Measurements from ENCODE around the gene MYO1D. TPM values are rescaled to one million over a fixed set of nuclear protein-coding genes. Genes with fewer than 3 reads are reported as not detected.
A peak's percentile ranks its signal among the peaks of the same experiment; 100 is the strongest.
"Not testable (repeated sequence)": the region's sequence is repeated elsewhere in the genome, so short reads cannot be mapped to it uniquely, and the experiment has no call there.

MYO1D gene
- total and polyA plus RNA-seq, 4 donors: 4.5 to 22.9 (median 13.3) TPM

GRCh38 chr17:32896647-32897258 lies 19.8 kb upstream of the MYO1D start:
- no peak for DNase-seq (ENCODE audit: low spot score)
- no peaks in the 10 kb centered on the region for H3K9me3 ChIP-seq (ENCODE audit: control insufficient read depth in 4 of 4, low read length in 3 of 4)
- no peaks in the 10 kb centered on the region for H3K27me3 ChIP-seq (ENCODE audit: control insufficient read depth in 4 of 4, insufficient read depth in 4 of 4, low read length in 3 of 4)
- WGBS: 88% methylated on average over 2 of the region's 2 CpGs
- TF ChIP-seq ZBTB33 (IDR thresholded peaks at IDR 0.05): no peak
- TF ChIP-seq YY1 (IDR thresholded peaks at IDR 0.05): no peak
- TF ChIP-seq NR2F2 (IDR thresholded peaks at IDR 0.05): no peak
- TF ChIP-seq FOXA2 (IDR thresholded peaks at IDR 0.05): no peak
- no peak for TF ChIP-seq RXRA (IDR thresholded peaks at IDR 0.05)
- no peak for TF ChIP-seq REST (IDR thresholded peaks at IDR 0.05)
- TF ChIP-seq FOXA1 (IDR thresholded peaks at IDR 0.05): no peak
- no peak for TF ChIP-seq JUND (IDR thresholded peaks at IDR 0.05)
- no peak for TF ChIP-seq EGR1 (IDR thresholded peaks at IDR 0.05; ENCODE audit: low read depth in 2 of 2)
- no peak for TF ChIP-seq GABPA (IDR thresholded peaks at IDR 0.05 in 1 of 2, conservative IDR thresholded peaks at IDR 0.05 in 1 of 2)
- TF ChIP-seq SP1 (IDR thresholded peaks at IDR 0.05): no peak
- TF ChIP-seq, protein P1, sequence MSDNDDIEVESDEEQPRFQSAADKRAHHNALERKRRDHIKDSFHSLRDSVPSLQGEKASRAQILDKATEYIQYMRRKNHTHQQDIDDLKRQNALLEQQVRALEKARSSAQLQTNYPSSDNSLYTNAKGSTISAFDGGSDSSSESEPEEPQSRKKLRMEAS (IDR thresholded peaks at IDR 0.05): no peak
- no peak for TF ChIP-seq ATF3 (IDR thresholded peaks at IDR 0.05)
- no peak for TF ChIP-seq TAF1 (conservative IDR thresholded peaks at IDR 0.05)
- TF ChIP-seq RAD21 (IDR thresholded peaks at IDR 0.05): no peak
- TF ChIP-seq HNF4A (conservative IDR thresholded peaks at IDR 0.05): no peak
- no peak overlapping the region for H3K9ac ChIP-seq (ENCODE audit: low read depth in 1 of 2, low read length in 2 of 2)
- no peak overlapping the region for H3K4me3 ChIP-seq (ENCODE audit: low read depth in 1 of 3, low read length in 3 of 3)
- H3K36me3 ChIP-seq (ENCODE audit: control insufficient read depth in 4 of 4, insufficient read depth in 3 of 4, low read depth in 1 of 4, low read length in 3 of 4): no peaks in the 10 kb centered on the region
- H3K4me1 ChIP-seq (ENCODE audit: control insufficient read depth in 4 of 4, insufficient read depth in 4 of 4, low read length in 3 of 4): no peaks in the 10 kb centered on the region
- H3K27ac ChIP-seq (ENCODE audit: low read depth in 1 of 2, low read length in 2 of 2): no peak overlapping the region

- Histone ChIP-seq H3K9me3 (ENCODE audit: control insufficient read depth in 4 of 4, low read length in 3 of 4) (no peaks in the 10 kb centered on the region), H3K4me3 (ENCODE audit: low read depth in 1 of 3, low read length in 3 of 3) (no peak overlapping the region), H3K27ac (ENCODE audit: low read depth in 1 of 2, low read length in 2 of 2) (no peak overlapping the region), H3K36me3 (ENCODE audit: control insufficient read depth in 4 of 4, insufficient read depth in 3 of 4, low read depth in 1 of 4, low read length in 3 of 4) (no peaks in the 10 kb centered on the region), H3K4me1 (ENCODE audit: control insufficient read depth in 4 of 4, insufficient read depth in 4 of 4, low read length in 3 of 4) (no peaks in the 10 kb centered on the region), H3K27me3 (ENCODE audit: control insufficient read depth in 4 of 4, insufficient read depth in 4 of 4, low read length in 3 of 4) (no peaks in the 10 kb centered on the region), H3K9ac (ENCODE audit: low read depth in 1 of 2, low read length in 2 of 2) (no peak overlapping the region)
- 58% methylated on average over 4 of the region's 4 CpGs for WGBS
- TF ChIP-seq TAF1 (conservative IDR thresholded peaks at IDR 0.05) (no peak), HNF4A (conservative IDR thresholded peaks at IDR 0.05) (no peak), JUND (IDR thresholded peaks at IDR 0.05) (no peak), SP1 (IDR thresholded peaks at IDR 0.05) (no peak), NR2F2 (IDR thresholded peaks at IDR 0.05) (no peak), GABPA (IDR thresholded peaks at IDR 0.05 in 1 of 2, conservative IDR thresholded peaks at IDR 0.05 in 1 of 2) (no peak), HNF4G (IDR thresholded peaks at IDR 0.05) (no peak), ZBTB33 (IDR thresholded peaks at IDR 0.05) (no peak), EGR1 (IDR thresholded peaks at IDR 0.05; ENCODE audit: low read depth in 2 of 2) (no peak), RXRA (IDR thresholded peaks at IDR 0.05) (no peak)
- TF ChIP-seq, protein P2, sequence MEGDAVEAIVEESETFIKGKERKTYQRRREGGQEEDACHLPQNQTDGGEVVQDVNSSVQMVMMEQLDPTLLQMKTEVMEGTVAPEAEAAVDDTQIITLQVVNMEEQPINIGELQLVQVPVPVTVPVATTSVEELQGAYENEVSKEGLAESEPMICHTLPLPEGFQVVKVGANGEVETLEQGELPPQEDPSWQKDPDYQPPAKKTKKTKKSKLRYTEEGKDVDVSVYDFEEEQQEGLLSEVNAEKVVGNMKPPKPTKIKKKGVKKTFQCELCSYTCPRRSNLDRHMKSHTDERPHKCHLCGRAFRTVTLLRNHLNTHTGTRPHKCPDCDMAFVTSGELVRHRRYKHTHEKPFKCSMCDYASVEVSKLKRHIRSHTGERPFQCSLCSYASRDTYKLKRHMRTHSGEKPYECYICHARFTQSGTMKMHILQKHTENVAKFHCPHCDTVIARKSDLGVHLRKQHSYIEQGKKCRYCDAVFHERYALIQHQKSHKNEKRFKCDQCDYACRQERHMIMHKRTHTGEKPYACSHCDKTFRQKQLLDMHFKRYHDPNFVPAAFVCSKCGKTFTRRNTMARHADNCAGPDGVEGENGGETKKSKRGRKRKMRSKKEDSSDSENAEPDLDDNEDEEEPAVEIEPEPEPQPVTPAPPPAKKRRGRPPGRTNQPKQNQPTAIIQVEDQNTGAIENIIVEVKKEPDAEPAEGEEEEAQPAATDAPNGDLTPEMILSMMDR (IDR thresholded peaks at IDR 0.05; ENCODE audit: low read depth, low read length, missing input control): no peak
- TF ChIP-seq, protein P1 (IDR thresholded peaks at IDR 0.05): no peak
- DNase-seq (ENCODE audit: low spot score): peak; percentile 31
Measured at GRCh38 chr17:32894245-32894644, 17.3 kb upstream of the MYO1D start.

DNA sequence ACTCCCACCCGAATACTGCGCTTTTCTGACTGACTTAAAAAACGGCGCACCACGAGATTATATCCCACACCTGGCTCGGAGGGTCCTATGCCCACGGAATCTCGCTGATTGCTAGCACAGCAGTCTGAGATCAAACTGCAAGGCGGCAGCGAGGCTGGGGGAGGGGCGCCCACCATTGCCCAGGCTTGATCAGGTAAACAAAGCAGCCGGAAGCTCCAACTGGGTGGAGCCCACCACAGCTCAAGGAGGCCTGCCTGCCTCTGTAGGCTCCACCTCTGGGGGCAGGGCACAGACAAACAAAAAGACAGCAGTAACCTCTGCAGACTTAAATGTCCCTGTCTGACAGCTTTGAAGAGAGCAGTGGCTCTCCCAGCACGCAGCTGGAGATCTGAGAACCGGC lies 10.5 kb upstream of the MYO1D start:
- H3K27me3 ChIP-seq (ENCODE audit: control insufficient read depth in 4 of 4, insufficient read depth in 4 of 4, low read length in 3 of 4); DNase-seq (ENCODE audit: low spot score); H3K27ac ChIP-seq (ENCODE audit: low read depth in 1 of 2, low read length in 2 of 2); H3K4me1 ChIP-seq (ENCODE audit: control insufficient read depth in 4 of 4, insufficient read depth in 4 of 4, low read length in 3 of 4); H3K4me3 ChIP-seq (ENCODE audit: low read depth in 1 of 3, low read length in 3 of 3); H3K9me3 ChIP-seq (ENCODE audit: control insufficient read depth in 4 of 4, low read length in 3 of 4); H3K9ac ChIP-seq (ENCODE audit: low read depth in 1 of 2, low read length in 2 of 2); H3K36me3 ChIP-seq (ENCODE audit: control insufficient read depth in 4 of 4, insufficient read depth in 3 of 4, low read depth in 1 of 4, low read length in 3 of 4): not testable (repeated sequence)
- WGBS: 40% methylated on average over 4 of the region's 14 CpGs

All from liver (tissue), 9 donors.